Prostate gland (tissue), 2 donors: Measurements from ENCODE around the gene MAF.

Experiments
- CTCF ChIP-seq, 4 experiments: fragments of 200-600 bp in 2 of 4; fragments of 450-650 bp in 2 of 4; sonication (generic) in 2 of 4; IDR thresholded peaks; 1 replicate in 3 of 4; 2 replicates in 1 of 4; pipeline ENCODE4 v1.5.1; 2016 to 2019; ENCODE audit warnings: antibody characterized with exemption in 4 of 4, mild to moderate bottlenecking in 2 of 4, moderate library complexity in 2 of 4
- POLR2A ChIP-seq: fragments of 450-650 bp; IDR thresholded peaks from one replicate; pipeline ENCODE4 v1.6.1; 2016; ENCODE audit warnings: antibody characterized with exemption, mild to moderate bottlenecking

DNA sequence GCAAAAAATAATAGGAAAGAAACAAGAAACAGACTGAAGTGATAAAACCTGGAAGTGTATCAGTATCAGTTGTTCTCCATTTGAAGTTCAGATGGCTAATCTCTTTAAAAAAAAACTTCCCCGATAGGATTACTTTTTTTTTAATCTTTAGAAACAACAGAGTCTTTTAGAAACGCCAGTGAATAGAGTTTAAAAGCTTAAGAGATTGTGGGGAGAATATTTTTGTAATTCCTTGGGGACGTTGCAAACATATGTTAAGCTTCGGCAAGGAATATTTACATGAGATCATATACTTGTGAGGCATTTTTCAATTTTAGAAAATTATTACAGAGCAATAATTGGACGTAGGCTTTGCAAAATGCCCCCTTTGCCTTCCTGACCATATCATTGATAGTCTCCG, 13.2 kb downstream of the MAF start:
- TF ChIP-seq POLR2A (no peak), CTCF (IDR thresholded peaks at IDR 0.05) (no peak)
